ENCODE results near the gene CEP20. TPM values are rescaled to one million over a fixed set of nuclear protein-coding genes. Genes with fewer than 3 reads are reported as not detected.

The CEP20 gene
- total and polyA plus RNA-seq, 2 donors (not counting 1 experiment from before 2014, with no cell fraction given), result 14.2 to 30.2 TPM

DNA sequence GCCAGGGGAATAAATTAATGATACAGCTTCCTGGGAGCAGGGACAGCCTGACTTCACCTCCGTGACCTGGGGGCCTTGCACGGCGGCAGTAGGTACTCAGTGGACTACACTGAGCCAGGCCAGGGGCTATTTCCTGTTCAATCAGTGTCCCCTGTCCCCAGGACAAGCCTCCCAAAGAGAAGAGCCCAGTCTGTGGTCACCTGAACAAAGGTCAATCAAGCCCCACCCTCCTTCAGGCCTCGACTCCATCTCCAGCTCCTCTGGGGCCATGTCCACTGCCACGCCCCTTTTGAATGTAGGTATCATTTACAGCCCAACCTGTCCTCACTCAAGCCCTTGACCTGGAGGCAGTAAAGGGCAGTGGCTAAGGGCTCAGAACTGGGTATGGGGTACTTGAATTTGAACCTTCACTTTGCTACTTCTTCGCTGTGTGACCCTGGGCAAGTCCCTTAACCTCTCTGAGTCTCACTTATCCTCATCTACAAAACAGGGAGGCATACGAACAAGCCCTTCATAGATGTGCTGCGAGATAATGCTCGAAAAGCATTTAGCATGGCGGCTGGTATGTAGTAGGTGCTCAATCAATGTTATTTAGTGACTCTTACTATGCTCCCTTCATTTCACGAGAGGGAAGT, 60.6 kb downstream of the CEP20 start:
- Histone ChIP-seq H3K9ac (ENCODE audit: low read length) (no peak overlapping the region), H3K27me3 (replicated peaks in 1 of 4; ENCODE audit: control extremely low read depth in 1 of 4, control insufficient read depth in 3 of 4, insufficient read depth in 4 of 4, low read length in 3 of 4) (no peaks in the 10 kb centered on the region), H3K4me3 (ENCODE audit: control extremely low read depth in 1 of 5, extremely low read depth in 1 of 5, insufficient read depth in 1 of 5, low read depth in 2 of 5, low read length in 4 of 5) (no peak overlapping the region), H3K79me2 (ENCODE audit: control insufficient read depth, insufficient read depth, low read length) (no peaks in the 10 kb centered on the region), H3K4me2 (replicated peaks; ENCODE audit: low read depth, low read length, poor library complexity, severe bottlenecking) (no peak overlapping the region), H3K27ac (ENCODE audit: low read length in 2 of 2) (no peak overlapping the region), H3K4me1 (ENCODE audit: control insufficient read depth in 2 of 2, insufficient read depth in 2 of 2, low read length in 2 of 2) (peaks cover 8 to 16% of the 10 kb centered on the region in 2 donors), H2AFZ (ENCODE audit: insufficient read depth, low read depth, low read length, poor library complexity, severe bottlenecking) (no peak overlapping the region), H4K20me1 (ENCODE audit: control insufficient read depth, insufficient read depth, low read length, poor library complexity, severe bottlenecking) (no peaks in the 10 kb centered on the region), H3K9me3 (ENCODE audit: control extremely low read depth in 1 of 3, control insufficient read depth in 2 of 3, insufficient read depth in 1 of 3, low read length in 2 of 3) (no peaks in the 10 kb centered on the region), H3K36me3 (replicated peaks in 1 of 2; ENCODE audit: control extremely low read depth in 1 of 2, control insufficient read depth in 1 of 2, extremely low read depth in 1 of 2, insufficient read depth in 2 of 2, low read length in 1 of 2) (no peaks in the 10 kb centered on the region)
- WGBS (ENCODE audit: insufficient coverage), result 100% methylated on average over 3 of the region's 11 CpGs
- no peak overlapping the region for H3K27ac Mint-ChIP-seq
- H3K4me1 Mint-ChIP-seq, result peaks cover 13% of the 10 kb centered on the region
- ChIA-PET POLR2A (no interaction called here), CTCF (no interaction called here)
- DNase-seq, result no peak
- no peak for ATAC-seq (ENCODE audit: low read depth)
- H3K27me3 Mint-ChIP-seq, result peaks cover 3% of the 10 kb centered on the region
- TF ChIP-seq, protein P1, sequence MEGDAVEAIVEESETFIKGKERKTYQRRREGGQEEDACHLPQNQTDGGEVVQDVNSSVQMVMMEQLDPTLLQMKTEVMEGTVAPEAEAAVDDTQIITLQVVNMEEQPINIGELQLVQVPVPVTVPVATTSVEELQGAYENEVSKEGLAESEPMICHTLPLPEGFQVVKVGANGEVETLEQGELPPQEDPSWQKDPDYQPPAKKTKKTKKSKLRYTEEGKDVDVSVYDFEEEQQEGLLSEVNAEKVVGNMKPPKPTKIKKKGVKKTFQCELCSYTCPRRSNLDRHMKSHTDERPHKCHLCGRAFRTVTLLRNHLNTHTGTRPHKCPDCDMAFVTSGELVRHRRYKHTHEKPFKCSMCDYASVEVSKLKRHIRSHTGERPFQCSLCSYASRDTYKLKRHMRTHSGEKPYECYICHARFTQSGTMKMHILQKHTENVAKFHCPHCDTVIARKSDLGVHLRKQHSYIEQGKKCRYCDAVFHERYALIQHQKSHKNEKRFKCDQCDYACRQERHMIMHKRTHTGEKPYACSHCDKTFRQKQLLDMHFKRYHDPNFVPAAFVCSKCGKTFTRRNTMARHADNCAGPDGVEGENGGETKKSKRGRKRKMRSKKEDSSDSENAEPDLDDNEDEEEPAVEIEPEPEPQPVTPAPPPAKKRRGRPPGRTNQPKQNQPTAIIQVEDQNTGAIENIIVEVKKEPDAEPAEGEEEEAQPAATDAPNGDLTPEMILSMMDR (IDR thresholded peaks at IDR 0.05), result no peak
- no peak for TF ChIP-seq EZH2 (IDR thresholded peaks at IDR 0.05; ENCODE audit: borderline replicate concordance, insufficient read depth, low read depth, low read length, poor library complexity, severe bottlenecking)
- intact Hi-C loops (cut with micrococcal nuclease), result no loop called here
- H3K9me3 Mint-ChIP-seq (ENCODE audit: insufficient read depth), result no peaks in the 10 kb centered on the region
- no peak overlapping the region for H3K4me3 Mint-ChIP-seq

- Mint-ChIP-seq H3K27ac (no peak overlapping the region), H3K27me3 (peaks cover 3% of the 10 kb centered on the region), H3K4me3 (no peak overlapping the region), H3K4me1 (peaks cover 13% of the 10 kb centered on the region), H3K9me3 (ENCODE audit: insufficient read depth) (no peaks in the 10 kb centered on the region)
- intact Hi-C loops (cut with micrococcal nuclease), result no loop called here
- DNase-seq (no peak), ATAC-seq (ENCODE audit: low read depth) (no peak)
- Histone ChIP-seq H4K20me1 (ENCODE audit: control insufficient read depth, insufficient read depth, low read length, poor library complexity, severe bottlenecking) (no peaks in the 10 kb centered on the region), H3K4me3 (ENCODE audit: control extremely low read depth in 1 of 5, extremely low read depth in 1 of 5, insufficient read depth in 1 of 5, low read depth in 2 of 5, low read length in 4 of 5) (no peak overlapping the region), H3K27me3 (replicated peaks in 1 of 4; ENCODE audit: control extremely low read depth in 1 of 4, control insufficient read depth in 3 of 4, insufficient read depth in 4 of 4, low read length in 3 of 4) (no peaks in the 10 kb centered on the region), H2AFZ (ENCODE audit: insufficient read depth, low read depth, low read length, poor library complexity, severe bottlenecking) (no peak overlapping the region), H3K4me2 (replicated peaks; ENCODE audit: low read depth, low read length, poor library complexity, severe bottlenecking) (no peak overlapping the region), H3K79me2 (ENCODE audit: control insufficient read depth, insufficient read depth, low read length) (no peaks in the 10 kb centered on the region), H3K36me3 (replicated peaks in 1 of 2; ENCODE audit: control extremely low read depth in 1 of 2, control insufficient read depth in 1 of 2, extremely low read depth in 1 of 2, insufficient read depth in 2 of 2, low read length in 1 of 2) (no peaks in the 10 kb centered on the region), H3K27ac (ENCODE audit: low read length in 2 of 2) (no peak overlapping the region), H3K9me3 (ENCODE audit: control extremely low read depth in 1 of 3, control insufficient read depth in 2 of 3, insufficient read depth in 1 of 3, low read length in 2 of 3) (no peaks in the 10 kb centered on the region), H3K4me1 (ENCODE audit: control insufficient read depth in 2 of 2, insufficient read depth in 2 of 2, low read length in 2 of 2) (peaks cover 8 to 16% of the 10 kb centered on the region in 2 donors), H3K9ac (ENCODE audit: low read length) (no peak overlapping the region)
- ChIA-PET CTCF (interaction anchor here (0.7 kb wide), 1 partner anchor 166 kb away, joined by 4 read pairs; no protein-coding TSS in a partner anchor), POLR2A (no interaction called here)
- WGBS (ENCODE audit: insufficient coverage), result 100% methylated on average over 3 of the region's 7 CpGs
- TF ChIP-seq EZH2 (IDR thresholded peaks at IDR 0.05; ENCODE audit: borderline replicate concordance, insufficient read depth, low read depth, low read length, poor library complexity, severe bottlenecking), result no peak
- TF ChIP-seq, protein P1 (IDR thresholded peaks at IDR 0.05), result no peak
Observed at GRCh38 chr16:15827299-15827698, 61.1 kb downstream of the CEP20 start.

Measured in B cell (primary cell).